HTR-8/SVneo (cell line): ENCODE measurements around the gene SKIC2.
"Not testable (repeated sequence)": the region's sequence is repeated elsewhere in the genome, so short reads cannot be mapped to it uniquely, and the experiment has no call there.

Experiments used
- DNase-seq: peaks from one replicate; pipeline ENCODE4 v3.0.0; 2011; ENCODE audit warnings: low spot score, mixed read lengths; ENCODE audit not compliant: insufficient read length
- FAIRE-seq: peaks from 2 replicates; lab custom pipeline; 2011; peaks lifted over from hg19 to GRCh38; lab: Jason Lieb, UNC

Gene SKIC2

GRCh38 chr6:31958741-31959739 lies at the start of gene SKIC2, which contains the start of gene NELFE:
TSS of gene SKIC2 (plus strand) at chr6:31959175. CDS start at chr6:31959193, 18 bp downstream.
TSS of gene NELFE (minus strand) at chr6:31958971. CDS start at chr6:31958446, 525 bp downstream.
- DNase-seq (peak; percentile 99), FAIRE-seq (peak; percentile 99)

GRCh38 chr6:31909298-31909697 lies 49.7 kb upstream of the SKIC2 start:
- DNase-seq, FAIRE-seq: not testable (repeated sequence)

DNA sequence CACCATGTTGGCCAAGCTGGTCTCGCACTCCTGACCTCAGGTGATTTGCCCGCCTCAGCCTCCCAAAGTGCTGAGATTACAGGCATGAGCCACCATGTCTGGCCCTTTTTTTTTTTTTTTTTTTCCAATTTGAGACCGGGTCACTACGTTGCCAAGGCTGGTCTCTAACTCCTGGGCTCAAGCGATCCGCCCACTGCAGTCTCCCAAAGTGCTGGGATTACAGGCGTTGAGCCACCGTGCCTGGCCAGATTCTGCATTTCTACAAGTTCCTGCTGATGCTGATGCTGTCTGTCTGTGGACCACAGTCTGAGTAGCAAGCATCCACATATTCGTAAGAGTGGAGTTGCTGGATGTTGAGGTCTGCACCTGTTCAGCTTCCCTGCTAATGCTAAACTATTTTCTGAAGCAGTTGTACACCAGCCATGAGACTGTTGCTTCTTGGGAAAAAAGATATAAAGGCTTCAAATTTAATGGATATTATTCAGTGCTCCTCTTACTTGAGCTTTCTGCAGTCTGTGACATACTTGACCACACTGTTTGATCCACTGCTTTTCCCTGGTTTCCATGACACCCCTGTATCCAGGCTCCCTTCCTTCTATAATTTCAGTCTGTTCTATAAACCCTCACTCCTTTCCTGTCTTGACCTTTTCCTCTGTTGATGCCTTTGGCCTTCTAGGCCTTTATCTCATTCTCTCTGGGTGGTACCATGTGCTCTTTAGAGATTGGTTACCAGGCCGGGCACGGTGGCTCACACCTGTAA lies 47.0 kb upstream of the SKIC2 start:
- FAIRE-seq: no peak

GRCh38 chr6:31915351-31915750 lies 43.6 kb upstream of the SKIC2 start:
- FAIRE-seq: no peak
- DNase-seq: no peak

More for the DNA sequence above, 47.0 kb upstream of the SKIC2 start:
- no peak for DNase-seq

DNA sequence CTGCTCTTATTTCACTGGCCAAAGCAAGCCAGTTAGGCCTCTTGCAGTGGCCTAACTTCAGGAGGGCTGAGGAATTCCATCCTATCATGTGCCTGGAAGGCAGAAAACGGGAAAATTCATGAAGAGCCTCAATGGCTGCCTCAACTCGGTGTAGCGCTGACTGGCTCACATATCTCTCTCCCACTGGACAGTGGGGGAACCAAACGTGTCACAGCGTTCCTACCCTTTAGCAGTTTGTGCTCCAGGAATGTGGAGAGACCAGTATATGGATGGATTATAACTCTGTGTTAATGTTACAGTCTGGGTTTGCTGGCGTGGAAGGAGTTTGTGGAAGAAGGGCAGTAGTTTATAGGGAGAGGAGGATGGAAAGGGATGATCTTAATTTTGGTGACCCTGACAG lies 43.2 kb upstream of the SKIC2 start:
- DNase-seq: no peak
- no peak for FAIRE-seq

- FAIRE-seq: no peak
- DNase-seq: no peak
Observed at GRCh38 chr6:31918069-31918720, 40.8 kb upstream of the SKIC2 start.

DNA sequence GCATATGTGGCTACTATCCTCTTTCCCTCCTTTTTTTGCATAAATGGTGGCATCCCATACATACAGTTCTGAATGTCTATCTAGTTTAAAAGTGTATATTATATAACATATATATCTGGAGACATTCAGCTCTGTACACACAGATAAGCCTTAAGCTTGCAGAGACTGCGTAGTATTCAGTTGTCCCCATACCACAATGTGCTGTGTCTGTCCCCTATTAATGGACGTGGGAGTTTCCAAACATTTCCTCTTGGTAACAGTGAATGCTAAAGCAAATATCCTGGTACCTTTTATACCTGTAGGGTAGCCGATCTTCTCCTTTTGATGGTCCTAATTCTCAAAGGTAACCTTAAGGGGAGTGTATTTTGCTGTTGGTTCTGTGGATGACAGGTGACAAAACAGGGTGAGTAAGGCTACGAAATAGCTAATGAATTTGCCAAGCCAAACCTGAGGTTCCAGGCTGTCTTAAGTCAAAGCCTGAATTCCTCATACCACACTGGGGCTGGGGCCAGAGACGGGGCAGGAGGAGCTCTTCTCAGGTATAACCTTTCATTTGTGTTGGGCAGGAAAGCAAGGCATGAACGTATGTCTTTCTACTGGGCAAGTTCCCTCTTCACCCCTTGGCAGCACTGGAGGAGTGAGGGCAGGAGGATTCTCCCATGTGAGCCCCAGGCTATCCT lies 39.2 kb upstream of the SKIC2 start:
- no peak for FAIRE-seq
- no peak for DNase-seq

DNA sequence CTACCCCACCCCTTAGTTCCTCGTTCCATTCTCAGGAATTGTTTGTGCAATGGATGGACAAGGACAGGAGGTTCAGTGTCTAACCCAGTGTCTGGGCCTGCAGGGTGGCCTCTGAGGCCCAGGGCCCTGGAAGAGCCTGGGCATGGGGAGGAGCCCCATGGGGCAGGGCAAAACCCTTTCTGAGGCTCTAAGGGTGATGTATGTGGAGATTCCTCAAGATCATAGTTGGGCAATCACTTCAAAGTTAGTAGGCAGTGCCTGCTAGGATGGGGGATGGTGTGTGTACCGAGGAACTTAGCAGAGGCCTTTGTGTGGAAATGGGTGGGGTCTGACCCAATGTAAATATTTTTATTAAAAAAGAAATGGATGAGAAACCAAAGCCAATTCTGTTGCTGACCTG lies 38.2 kb upstream of the SKIC2 start:
- FAIRE-seq (no peak), DNase-seq (no peak)

DNA sequence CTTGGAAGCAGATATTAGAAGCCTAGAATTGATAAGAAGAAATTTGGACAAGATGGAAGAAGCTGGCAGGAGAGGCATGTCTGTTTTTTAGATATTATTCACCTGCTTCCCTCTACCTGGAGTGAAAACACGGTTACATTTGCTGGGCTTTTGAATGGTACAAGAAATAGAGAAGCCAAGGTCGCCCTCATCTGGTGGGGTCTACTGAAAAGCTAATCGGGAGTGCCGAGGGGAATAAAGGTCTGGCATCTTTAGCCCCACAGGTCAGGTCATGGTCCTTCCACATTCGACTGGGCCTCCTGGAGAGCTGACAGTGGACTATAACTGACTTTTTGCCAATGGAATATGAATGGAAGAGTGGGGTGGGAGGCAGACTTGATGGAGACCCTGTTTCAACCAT lies 36.0 kb upstream of the SKIC2 start:
- DNase-seq: no peak
- no peak for FAIRE-seq

GRCh38 chr6:31927242-31927862 lies 31.6 kb upstream of the SKIC2 start, which contains the start of gene C2:
TSS of gene C2 (plus strand) at chr6:31927717. CDS start at chr6:31927753, 36 bp downstream.
- FAIRE-seq (no peak), DNase-seq (no peak)

DNA sequence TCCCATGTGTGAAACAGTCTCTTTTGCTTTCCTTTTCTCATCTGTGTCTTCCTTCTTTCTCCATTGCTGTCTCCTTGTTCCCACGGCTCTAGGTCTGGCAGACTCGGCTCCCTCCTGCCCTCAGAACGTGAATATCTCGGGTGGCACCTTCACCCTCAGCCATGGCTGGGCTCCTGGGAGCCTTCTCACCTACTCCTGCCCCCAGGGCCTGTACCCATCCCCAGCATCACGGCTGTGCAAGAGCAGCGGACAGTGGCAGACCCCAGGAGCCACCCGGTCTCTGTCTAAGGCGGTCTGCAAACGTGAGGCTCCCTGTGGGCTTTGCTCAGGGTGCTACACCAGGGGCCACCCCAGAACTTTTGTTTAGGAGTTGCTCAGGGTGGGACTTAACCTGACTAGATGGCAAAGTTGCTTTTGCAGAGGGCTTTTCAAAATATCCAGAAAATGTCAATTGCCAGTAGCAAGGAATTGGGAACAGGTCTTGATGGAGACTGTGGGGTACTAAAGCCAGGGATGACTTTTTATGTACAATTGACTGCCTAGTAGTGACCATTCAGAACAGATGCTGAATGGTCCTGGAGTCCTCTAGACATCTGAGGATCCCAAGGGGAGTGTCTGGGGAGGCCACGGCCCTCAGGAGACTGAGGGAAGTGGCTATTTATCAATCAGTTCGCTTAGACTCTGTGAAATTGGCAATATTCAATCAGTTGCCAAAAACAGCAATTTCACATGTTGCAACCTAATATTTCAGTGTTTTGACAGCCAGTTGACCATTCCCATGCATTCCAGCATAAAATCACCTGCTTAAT lies 30.9 kb upstream of the SKIC2 start:
- FAIRE-seq (no peak), DNase-seq (no peak)

GRCh38 chr6:31928672-31928939 lies 30.4 kb upstream of the SKIC2 start:
- DNase-seq: no peak
- FAIRE-seq: no peak

DNA sequence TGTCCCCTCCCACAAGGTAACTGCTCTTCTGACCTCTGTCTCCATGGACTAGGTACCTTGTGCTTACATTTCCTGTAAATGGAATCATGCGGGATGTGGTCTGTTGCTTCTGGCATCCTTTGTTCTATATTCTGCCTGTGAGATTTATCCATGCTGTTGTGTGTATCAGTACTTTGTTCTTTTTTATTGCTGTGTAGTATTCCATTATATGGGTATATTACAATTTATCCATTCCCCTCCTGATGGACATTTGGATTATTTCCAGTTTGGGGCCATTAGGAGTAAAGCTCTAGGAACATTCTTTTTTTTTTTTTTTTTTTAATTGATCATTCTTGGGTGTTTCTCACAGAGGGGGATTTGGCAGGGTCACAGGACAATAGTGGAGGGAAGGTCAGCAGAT lies 28.0 kb upstream of the SKIC2 start:
- FAIRE-seq: no peak

DNA sequence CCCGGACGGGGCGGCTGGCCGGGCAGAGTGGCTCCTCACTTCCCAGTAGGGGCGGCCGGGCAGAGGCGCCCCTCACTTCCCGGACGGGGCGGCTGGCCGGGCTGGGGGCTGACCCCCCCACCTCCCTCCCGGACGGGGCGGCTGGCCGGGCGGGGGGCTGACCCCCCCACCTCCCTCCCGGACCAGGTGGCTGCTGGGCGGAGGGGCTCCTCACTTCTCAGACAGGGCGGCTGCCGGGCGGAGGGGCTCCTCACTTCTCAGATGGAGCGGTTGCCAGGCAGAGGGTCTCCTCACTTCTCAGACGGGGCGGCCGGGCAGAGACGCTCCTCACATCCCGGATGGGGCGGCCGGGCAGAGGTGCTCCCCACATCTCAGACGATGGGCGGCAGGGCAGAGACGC lies 26.8 kb upstream of the SKIC2 start:
- FAIRE-seq: not testable (repeated sequence)

More for the DNA sequence above, 28.0 kb upstream of the SKIC2 start:
- no peak for DNase-seq

GRCh38 chr6:31933537-31933936 lies 25.4 kb upstream of the SKIC2 start:
- no peak for FAIRE-seq

More for the DNA sequence above, 26.8 kb upstream of the SKIC2 start:
- not testable (repeated sequence) for DNase-seq

GRCh38 chr6:31935021-31935420 lies 24.0 kb upstream of the SKIC2 start:
- DNase-seq: no peak
- no peak for FAIRE-seq

More at GRCh38 chr6:31933537-31933936, 25.4 kb upstream of the SKIC2 start:
- DNase-seq: no peak

DNA sequence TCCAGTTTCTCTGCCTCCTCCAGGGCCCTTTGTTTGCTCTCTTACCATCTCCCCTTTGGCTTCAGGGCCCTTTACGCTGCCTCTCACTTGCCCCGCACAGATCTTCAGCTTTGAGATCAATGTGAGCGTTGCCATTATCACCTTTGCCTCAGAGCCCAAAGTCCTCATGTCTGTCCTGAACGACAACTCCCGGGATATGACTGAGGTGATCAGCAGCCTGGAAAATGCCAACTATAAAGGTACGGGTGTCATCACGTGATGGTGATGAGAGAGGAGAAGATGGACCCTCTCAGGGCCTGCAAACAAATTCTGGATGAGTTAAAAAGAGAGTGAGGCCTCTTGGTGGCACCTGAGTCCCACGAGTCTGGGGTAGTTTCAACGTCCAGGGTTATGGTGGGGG lies 23.2 kb upstream of the SKIC2 start:
- DNase-seq: no peak
- FAIRE-seq: no peak

GRCh38 chr6:31940256-31940664 lies 18.7 kb upstream of the SKIC2 start:
- peak; percentile 31 for FAIRE-seq
- peak; percentile 45 for DNase-seq

GRCh38 chr6:31943742-31944141 lies 15.2 kb upstream of the SKIC2 start:
- DNase-seq (no peak), FAIRE-seq (no peak)
